B cell (primary cell): ENCODE results near the gene CDKN2C.

Experiments
- CTCF ChIP-seq: fragments of 200-600 bp; IDR thresholded peaks from one replicate; pipeline ENCODE4 v1.8.0; 2022; ENCODE audit warnings: antibody characterized with exemption, mild to moderate bottlenecking
- EZH2 ChIP-seq: IDR thresholded peaks from 2 replicates; pipeline ENCODE4 v1.6.1; 2012; ENCODE audit warnings: borderline replicate concordance, low read depth, mild to moderate bottlenecking, moderate library complexity, low read length; ENCODE audit not compliant: insufficient read depth, poor library complexity, severe bottlenecking

- TF ChIP-seq CTCF (no peak), EZH2 (no peak)
These were observed 38.9 kb upstream of the CDKN2C start for GRCh38 chr1:50930965-50931737.
